K562 (cell line): ENCODE results near the gene ARHGAP24. TPM values are rescaled to one million over a fixed set of nuclear protein-coding genes. Genes with fewer than 3 reads are reported as not detected.

Source experiments
- ATAC-seq: fragments of 200-7000 bp; cut with Tn5 transposase; 3 replicates; pipeline ENCODE4 v1.9.1; 2020; ENCODE audit warnings: moderate library complexity
- BruUV-seq: library from RNA; stranded (reverse); fragments of 400-500 nt; replicated peaks from 2 replicates; lab custom pipeline; 2021; lab: Mats Ljungman, UMichigan
- CTCF ChIA-PET: fragments of 300-600 bp; formaldehyde crosslinking; extraction: SDS; loops from one replicate; lab custom pipeline; 2021; ENCODE audit warnings: low intra/inter-chr PET ratio; lab: Yijun Ruan, JAX
- POLR2A ChIA-PET: fragments of 300-600, 350-650 bp; sonication (Branson Sonifier 250); formaldehyde crosslinking; extraction: SDS; loops from one replicate; lab custom pipeline; 2021; ENCODE audit warnings: antibody characterized with exemption, inconsistent platforms; lab: Yijun Ruan, JAX
- DNase-seq, 4 experiments: peaks; one replicate each; pipeline versions ENCODE4 v3.0.0 to v3.0.0-alpha.2; 2011 to 2018; ENCODE audit warnings: low spot score in 3 of 4, mixed read lengths in 3 of 4; ENCODE audit errors: extremely low read depth in 1 of 4
- FAIRE-seq: peaks from 2 replicates; lab custom pipeline; 2011; peaks lifted over from hg19 to GRCh38; lab: Jason Lieb, UNC
- H2AFZ ChIP-seq: 2 replicates; pipeline ENCODE4 v1.6.0; 2011; ENCODE audit warnings: low read depth, low read length, control low read depth, inconsistent platforms
- H3K27ac ChIP-seq: fragments of 200-600 bp; 3 replicates; pipeline ENCODE4 v1.8.0; 2011; ENCODE audit warnings: low read depth, mild to moderate bottlenecking, control low read depth, inconsistent platforms, low read length, moderate library complexity, mixed read lengths; ENCODE audit errors: extremely low read depth
- H3K27me3 ChIP-seq, 2 experiments: fragments of 300-600 bp in 1 of 2; 2 replicates in 1 of 2; 3 replicates in 1 of 2; pipeline versions ENCODE4 v1.6.0 to v1.8.0; 2011; ENCODE audit warnings: inconsistent platforms in 2 of 2, low read length in 2 of 2, mild to moderate bottlenecking in 1 of 2, mixed read lengths in 1 of 2, moderate library complexity in 1 of 2; ENCODE audit not compliant: control insufficient read depth in 2 of 2, insufficient read depth in 2 of 2
- H3K36me3 ChIP-seq: fragments of 300-600 bp; 3 replicates; pipeline ENCODE4 v1.8.0; 2011; ENCODE audit warnings: mild to moderate bottlenecking, low read length, inconsistent platforms; ENCODE audit not compliant: control insufficient read depth, insufficient read depth
- H3K4me1 ChIP-seq, 2 experiments: fragments of 200-600 bp in 1 of 2; replicated peaks in 1 of 2; 2 replicates in 1 of 2; 3 replicates in 1 of 2; pipeline versions ENCODE4 v1.5.1 to v1.8.0; 2011; ENCODE audit warnings: inconsistent platforms in 2 of 2, low read length in 2 of 2, mild to moderate bottlenecking in 1 of 2, mixed read lengths in 1 of 2, moderate library complexity in 1 of 2; ENCODE audit not compliant: control insufficient read depth in 2 of 2, insufficient read depth in 2 of 2
- H3K4me2 ChIP-seq: 2 replicates; pipeline ENCODE4 v1.6.1; 2011; ENCODE audit warnings: low read length, control low read depth, inconsistent platforms, mixed read lengths; ENCODE audit not compliant: insufficient read depth
- H3K4me3 ChIP-seq: fragments of 200-600 bp; sonication (generic), shearing (Covaris generic); 2 replicates; pipeline ENCODE4 v1.5.1; 2016; ENCODE audit warnings: control low read depth, inconsistent platforms
- H3K79me2 ChIP-seq: fragments of 200-600 bp; 3 replicates; pipeline ENCODE4 v1.8.0; 2011; ENCODE audit warnings: low read length, inconsistent platforms; ENCODE audit not compliant: control insufficient read depth, insufficient read depth
- H3K9ac ChIP-seq, 2 experiments: 2 replicates each; pipeline versions ENCODE4 v1.6.0 to v1.6.1; 2011; ENCODE audit warnings: low read depth in 2 of 2, low read length in 2 of 2, control low read depth in 1 of 2, inconsistent platforms in 1 of 2, mild to moderate bottlenecking in 1 of 2, mixed read lengths in 1 of 2; ENCODE audit not compliant: insufficient read depth in 1 of 2
- H3K9me1 ChIP-seq: one replicate; pipeline ENCODE4 v1.6.0; 2011; ENCODE audit warnings: inconsistent platforms, mild to moderate bottlenecking, low read length, moderate library complexity; ENCODE audit not compliant: control insufficient read depth, insufficient read depth
- H3K9me3 ChIP-seq: replicated peaks from 2 replicates; pipeline ENCODE4 v1.5.1; 2011; ENCODE audit warnings: low read depth, low read length, inconsistent platforms; ENCODE audit not compliant: control insufficient read depth, insufficient read depth
- H4K20me1 ChIP-seq: replicated peaks from 2 replicates; pipeline ENCODE4 v1.6.1; 2011; ENCODE audit warnings: low read length, inconsistent platforms, mixed read lengths; ENCODE audit not compliant: control insufficient read depth, insufficient read depth
- ETV5 ChIP-seq: sonication (generic); formaldehyde crosslinking; IDR thresholded peaks from 2 replicates; pipeline ENCODE4 v1.4.0; 2020; ENCODE audit warnings: low read depth, mild to moderate bottlenecking, missing genetic modification reagents
- PATZ1 ChIP-seq: fragments of 250-450 bp; sonication (Bioruptor Pico); IDR thresholded peaks from 2 replicates; pipeline ENCODE4 v1.5.0; 2020; ENCODE audit warnings: mild to moderate bottlenecking, borderline replicate concordance
- PKNOX1 ChIP-seq: fragments of 450-650 bp; IDR thresholded peaks from 2 replicates; pipeline ENCODE4 v1.6.1; 2016
- PRDM10 ChIP-seq: fragments of 450-650 bp; IDR thresholded peaks from 2 replicates; pipeline ENCODE4 v1.6.1; 2018; ENCODE audit not compliant: partially characterized antibody
- SMAD1 ChIP-seq: fragments of 150-350 bp; IDR thresholded peaks from 2 replicates; pipeline ENCODE4 v1.6.1; 2014; ENCODE audit warnings: low read length, low read depth; ENCODE audit not compliant: partially characterized antibody
- SOX6 ChIP-seq: fragments of 450-650 bp; IDR thresholded peaks from 2 replicates; pipeline ENCODE4 v1.6.1; 2014; ENCODE audit warnings: mild to moderate bottlenecking
- WGBS: fragments of 100-300 bp; shearing (Covaris generic); methylation state at CpG from one replicate; pipeline ENCODE4 v1.1.6; 2016; ENCODE audit warnings: low coverage, mixed read lengths; ENCODE audit not compliant: insufficient coverage; ENCODE audit errors: missing lambda C conversion rate; 5-methylcytosine and 5-hydroxymethylcytosine counted together
- in situ Hi-C: fragments of 300-500 bp; cut with MboI; formaldehyde crosslinking; loops from 4 replicates; pipeline ENCODE4 v1.15.0; 2018; ENCODE audit warnings: inconsistent platforms, mixed read lengths
- intact Hi-C: fragments of 100-400 bp; cut with micrococcal nuclease; formaldehyde crosslinking; loops from 2 replicates; pipeline ENCODE4 v1.14.2; 2022
- polyA plus RNA-seq, 8 experiments: library from polyadenylated mRNA; depleted of rRNA in 4 of 8; stranded (reverse) in 5 of 8; unstranded in 3 of 8; fragments of >200 nt; fragmentation: Nextera tagmentation in 2 of 8; fragmentation: Illumina TruSeq in 1 of 8; extraction: Ambion mirVana in 2 of 8; extraction: Trizol in 1 of 8; gene quantifications; 2 replicates each; pipeline versions ENCODE4 v1.2.1 to v1.2.3, GENCODE V29; 2011 to 2014; ENCODE audit warnings: inconsistent platforms in 1 of 8, missing spikeins in 1 of 8
- total RNA-seq, 7 experiments: library from RNA; depleted of rRNA in 6 of 7; stranded (reverse); fragments of >200 nt in 6 of 7; fragmentation: Illumina TruSeq in 2 of 7; extraction: Trizol in 2 of 7; gene quantifications; 2 replicates each; pipeline versions ENCODE4 v1.2.1 to v1.2.3, GENCODE V29; 2011 to 2021; ENCODE audit warnings: low replicate concordance in 1 of 7

The ARHGAP24 gene
- total and polyA plus RNA-seq, 9 of the 15 experiments (the other 6 are each of a cell fraction or from before 2014, with no cell fraction given): 8.0 to 22.6 (median 14.0) TPM

- intact Hi-C loops (loop anchor here (5.0 to 10.0 kb wide), 4 partner anchors 168 to 663 kb away; no protein-coding TSS in a partner anchor), in situ Hi-C loops (no loop called here)
- no peaks in the 10 kb centered on the region for H3K36me3 ChIP-seq
- H3K4me1 ChIP-seq: peaks cover 0 to 13% of the 10 kb centered on the region in 2 experiments; a peak in 4 of 5 replicates
- H3K9ac ChIP-seq: no peak overlapping the region
- TF ChIP-seq PKNOX1: no peak
- TF ChIP-seq SMAD1: no peak
- TF ChIP-seq SOX6: no peak
- no peak for TF ChIP-seq PATZ1 (CRISPR knock-in tag)
- TF ChIP-seq ETV5 (CRISPR knock-in tag): no peak
- TF ChIP-seq PRDM10: no peak
- no peak overlapping the region for H3K4me3 ChIP-seq
- H3K27ac ChIP-seq: no peak overlapping the region
- no peak for FAIRE-seq
- H3K79me2 ChIP-seq: peaks cover 2% of the 10 kb centered on the region; the same call in 1 of the 3 replicates
- ChIA-PET CTCF (no interaction called here), POLR2A (no interaction called here)
- WGBS: 54% methylated on average over 6 of the region's 6 CpGs
- no peaks in the 10 kb centered on the region for H3K27me3 ChIP-seq
- H3K4me2 ChIP-seq: no peak overlapping the region
- no TSS peak for BruUV-seq
- no peaks in the 10 kb centered on the region for H3K9me1 ChIP-seq
- no peaks in the 10 kb centered on the region; the same call in 1 of the 2 replicates for H4K20me1 ChIP-seq
- no peak for ATAC-seq
- H3K9me3 ChIP-seq: no peaks in the 10 kb centered on the region
- no peak overlapping the region for H2AFZ ChIP-seq
- DNase-seq: no peak
These were observed 270.0 kb downstream of the ARHGAP24 start for GRCh38 chr4:85744950-85745349.
